NCI-H1417 treated with DMSO at 0.1 percent for 48 hours (cell line): ENCODE results near the gene ATP2C2.
"Not testable (repeated sequence)": the region's sequence is repeated elsewhere in the genome, so short reads cannot be mapped to it uniquely, and the experiment has no call there.

ENCODE experiments used
- DNase-seq: peaks from one replicate; lab custom pipeline; 2025; lab: John Stamatoyannopoulos, UW

ATP2C2 gene

GRCh38 chr16:84367750-84368307 lies 509 bp upstream of the ATP2C2 start:
- DNase-seq: no peak

DNA sequence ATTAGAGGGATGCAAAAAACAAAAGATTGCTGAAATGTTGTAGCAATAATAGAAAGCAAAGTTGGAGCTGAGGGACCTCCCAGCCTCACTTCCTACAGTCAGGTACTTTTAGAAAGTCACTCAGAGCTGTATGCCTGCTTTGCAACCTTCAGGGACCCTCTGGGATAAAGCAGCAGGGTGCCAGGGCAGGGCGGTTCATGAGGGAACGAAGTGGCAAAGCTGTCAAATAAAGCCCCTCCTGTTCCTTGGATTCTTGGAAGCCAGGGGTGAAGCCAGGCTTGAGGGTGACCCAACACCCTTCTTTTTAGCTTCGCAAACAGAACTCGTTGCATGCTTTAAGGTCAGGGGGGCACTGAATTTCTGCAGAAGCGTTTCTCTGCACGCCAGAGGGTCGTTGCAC lies 767 bp downstream of the ATP2C2 start:
- DNase-seq: no peak

- no peak for DNase-seq
Observed at GRCh38 chr16:84369938-84370627, 1.7 kb downstream of the ATP2C2 start.

DNA sequence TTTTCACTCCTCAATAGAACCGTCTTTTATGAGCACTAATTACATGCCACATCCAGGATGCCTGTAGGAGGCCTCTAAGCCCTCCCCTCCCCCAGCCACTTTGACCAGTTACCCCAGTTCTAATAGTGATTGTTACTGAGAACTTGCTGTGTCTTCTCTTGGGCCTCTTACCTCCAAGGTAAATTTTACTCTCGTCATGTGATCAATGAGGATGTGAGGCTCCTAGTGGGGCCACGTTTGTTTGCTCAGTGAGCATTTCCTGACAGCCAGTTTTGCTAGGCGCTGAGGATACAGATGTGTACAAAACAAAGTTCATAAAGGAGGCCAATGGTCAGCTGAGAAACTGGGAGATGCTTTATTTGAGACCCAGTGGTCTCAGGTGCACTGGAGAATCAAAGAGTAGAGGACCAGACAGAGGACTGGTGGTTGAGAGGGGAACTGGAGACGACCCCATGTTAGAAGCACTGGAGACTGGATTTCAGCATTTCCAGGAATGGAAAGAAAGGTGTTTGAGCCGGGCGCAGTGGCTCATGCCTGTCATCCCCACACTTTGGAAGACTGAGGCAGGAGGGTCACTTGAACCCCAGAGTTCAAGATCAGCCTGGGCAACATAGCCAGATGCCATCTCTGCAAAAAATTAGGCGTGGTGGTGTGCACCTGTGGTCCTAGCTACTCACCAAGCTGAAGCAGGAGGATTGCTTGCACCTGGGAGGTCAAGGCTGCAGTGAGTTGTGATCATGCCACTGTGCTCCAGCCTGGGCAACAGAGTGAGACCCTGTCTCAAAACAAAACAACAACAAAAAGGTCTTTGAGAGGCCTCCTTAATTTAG lies 2.6 kb downstream of the ATP2C2 start:
- DNase-seq: no peak

DNA sequence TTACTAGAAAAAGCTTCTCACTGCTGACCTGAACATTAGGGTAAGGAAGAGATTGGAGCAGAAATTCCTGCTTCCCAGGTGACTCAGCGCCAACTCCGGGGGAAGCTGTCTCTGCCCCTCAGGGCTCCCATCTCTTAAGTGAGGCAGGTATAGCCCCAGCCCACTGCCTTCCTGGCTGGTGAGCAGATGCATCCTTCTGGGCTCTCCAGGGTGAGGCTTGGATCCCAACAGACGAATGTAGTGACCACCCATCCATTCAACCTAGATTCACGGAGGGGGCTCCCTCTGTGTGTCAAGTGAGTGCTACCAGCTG lies 3.2 kb downstream of the ATP2C2 start:
- no peak for DNase-seq

GRCh38 chr16:84373907-84374489 lies 5.7 kb downstream of the ATP2C2 start:
- DNase-seq: no peak

GRCh38 chr16:84378099-84378498 lies 9.8 kb downstream of the ATP2C2 start:
- DNase-seq: no peak

DNA sequence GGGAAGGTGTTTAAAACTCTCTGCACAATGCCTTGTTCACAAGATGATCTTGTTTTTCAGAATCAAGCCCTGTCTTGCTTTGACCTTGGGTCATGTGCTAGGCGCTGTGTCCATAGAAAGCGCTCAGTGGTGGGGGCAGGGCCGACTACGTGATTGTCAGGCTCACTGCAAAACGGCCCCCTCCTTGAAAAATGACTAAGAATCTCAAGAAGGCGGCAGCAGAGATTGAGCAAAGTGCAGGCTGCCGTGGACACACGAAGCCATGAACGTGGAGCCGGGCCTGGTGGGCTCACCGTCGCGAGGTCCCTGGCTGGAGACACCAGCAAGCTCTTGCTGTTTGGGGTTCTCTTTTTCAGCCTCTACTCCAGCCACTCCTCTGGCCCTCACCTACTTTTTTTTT lies 10.2 kb downstream of the ATP2C2 start:
- no peak for DNase-seq

DNA sequence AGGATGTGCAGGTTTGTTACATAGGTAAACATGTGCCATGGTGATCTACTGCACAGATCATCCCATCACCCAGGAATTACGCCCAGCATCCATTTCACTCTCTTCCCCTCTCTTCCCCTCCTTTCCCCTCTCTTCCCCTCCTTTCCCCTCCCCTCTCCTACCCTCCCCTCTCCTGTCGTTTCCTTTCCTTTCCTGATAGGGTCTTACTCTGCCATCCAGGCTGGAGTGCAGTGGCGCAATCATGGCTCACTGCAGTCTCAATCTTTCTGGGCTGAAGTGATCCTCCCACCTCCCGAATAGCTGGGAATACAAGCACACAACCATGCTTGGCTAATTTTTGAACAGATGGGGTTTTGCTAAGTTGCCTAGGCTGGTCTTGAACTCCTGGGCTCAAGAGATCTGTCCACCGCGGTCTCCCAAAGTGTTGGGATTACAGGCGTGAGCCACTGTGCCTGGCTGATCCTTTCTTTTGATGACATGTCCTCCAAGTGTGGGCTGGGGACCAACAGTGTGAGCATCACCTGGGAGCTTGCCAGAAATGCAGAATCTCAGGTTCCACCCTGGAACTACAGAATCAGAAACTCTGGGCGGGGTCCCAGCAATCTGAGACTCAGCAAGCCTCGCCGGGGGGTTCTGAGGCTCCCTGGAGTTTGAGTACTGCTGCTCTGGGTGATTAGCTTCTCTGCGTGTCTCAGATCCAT lies 10.8 kb downstream of the ATP2C2 start:
- DNase-seq: no peak

- DNase-seq: no peak
Observed at GRCh38 chr16:84379709-84380362, 11.5 kb downstream of the ATP2C2 start.

GRCh38 chr16:84380405-84380804 lies 12.1 kb downstream of the ATP2C2 start:
- DNase-seq: no peak

DNA sequence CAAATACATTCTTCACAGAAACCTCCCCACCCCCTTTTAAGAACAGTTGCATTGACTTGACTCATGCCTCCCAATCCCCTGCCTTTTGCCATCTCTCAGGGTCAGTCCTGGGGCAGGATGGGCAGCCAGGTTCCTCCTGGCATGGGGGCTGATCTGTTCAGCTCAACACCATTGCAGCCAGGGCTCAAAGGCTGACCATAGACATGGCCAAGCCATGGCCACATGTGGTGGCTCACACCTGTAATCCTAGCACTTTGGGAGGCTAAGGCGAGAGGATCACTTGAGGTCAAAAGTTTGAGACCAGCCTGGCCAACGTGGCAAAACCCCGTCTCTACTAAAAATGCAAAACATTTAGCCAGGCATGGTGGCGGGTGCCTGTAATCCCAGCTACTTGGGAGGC lies 14.1 kb downstream of the ATP2C2 start:
- no peak for DNase-seq

- no peak for DNase-seq
Observed at GRCh38 chr16:84383106-84383505, 14.8 kb downstream of the ATP2C2 start.

GRCh38 chr16:84386047-84386446 lies 17.7 kb downstream of the ATP2C2 start:
- no peak for DNase-seq

DNA sequence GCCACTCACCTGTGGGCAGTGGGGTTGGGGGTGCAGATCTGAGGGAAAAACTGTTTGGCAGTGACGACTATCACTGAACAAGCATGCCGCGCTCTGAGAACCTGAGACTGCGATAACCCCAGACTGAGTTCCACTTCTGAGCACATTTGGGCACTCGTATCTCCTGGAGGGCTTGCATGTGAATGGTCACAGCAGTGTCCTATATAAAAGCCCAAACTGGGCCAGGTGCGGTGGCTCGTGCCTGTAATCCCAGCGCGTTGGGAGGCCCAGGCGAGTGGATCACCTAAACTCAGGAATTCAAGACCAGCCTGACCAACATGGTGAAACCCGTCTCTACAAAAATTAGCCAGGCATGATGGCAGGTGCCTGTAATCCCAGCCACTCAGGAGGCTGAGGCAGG lies 18.7 kb downstream of the ATP2C2 start:
- DNase-seq: no peak

GRCh38 chr16:84390131-84390785 lies 21.9 kb downstream of the ATP2C2 start:
- no peak for DNase-seq

GRCh38 chr16:84391151-84392030 lies 23.1 kb downstream of the ATP2C2 start:
- no peak for DNase-seq

DNA sequence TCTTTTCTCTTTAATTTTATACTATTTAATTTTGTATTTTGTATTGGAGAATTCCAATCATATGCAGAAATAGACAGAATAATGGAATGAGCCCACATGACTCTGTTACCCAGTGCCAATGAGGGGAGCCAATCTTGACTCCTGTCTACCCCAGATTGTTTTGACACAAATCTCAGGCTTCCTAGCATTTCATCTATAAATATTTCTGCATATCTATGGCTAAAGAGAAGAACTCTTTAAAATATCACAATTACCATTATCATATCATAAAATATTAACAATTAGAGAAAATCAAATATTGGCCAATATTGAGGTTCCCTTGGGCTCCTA lies 23.7 kb downstream of the ATP2C2 start:
- DNase-seq: no peak

GRCh38 chr16:84396082-84396481 lies 27.7 kb downstream of the ATP2C2 start:
- DNase-seq: not testable (repeated sequence)

GRCh38 chr16:84396537-84397008 lies 28.2 kb downstream of the ATP2C2 start:
- DNase-seq: no peak
